GM10248 (cell line): Measurements from ENCODE around the gene USP50.

Source experiments
- CTCF ChIA-PET: fragments of 300-600 bp; sonication (Branson Sonifier 250); formaldehyde crosslinking; extraction: SDS; loops from one replicate; lab custom pipeline; 2021; ENCODE audit warnings: antibody characterized with exemption; lab: Yijun Ruan, JAX
- POLR2A ChIA-PET: fragments of 350-650 bp; sonication (Branson Sonifier 250); formaldehyde crosslinking; extraction: SDS; loops from one replicate; lab custom pipeline; 2020; ENCODE audit warnings: antibody characterized with exemption; lab: Yijun Ruan, JAX
- DNase-seq: peaks from one replicate; pipeline ENCODE4 v3.0.0; 2012; ENCODE audit errors: extremely low spot score
- TF ChIP-seq, protein P1 (sequence below): IDR thresholded peaks from 2 replicates; pipeline ENCODE4 v1.5.1; 2012; ENCODE audit warnings: mild to moderate bottlenecking, low read depth; ENCODE audit errors: extremely low read depth, missing control alignments, control extremely low read depth

Gene USP50

DNA sequence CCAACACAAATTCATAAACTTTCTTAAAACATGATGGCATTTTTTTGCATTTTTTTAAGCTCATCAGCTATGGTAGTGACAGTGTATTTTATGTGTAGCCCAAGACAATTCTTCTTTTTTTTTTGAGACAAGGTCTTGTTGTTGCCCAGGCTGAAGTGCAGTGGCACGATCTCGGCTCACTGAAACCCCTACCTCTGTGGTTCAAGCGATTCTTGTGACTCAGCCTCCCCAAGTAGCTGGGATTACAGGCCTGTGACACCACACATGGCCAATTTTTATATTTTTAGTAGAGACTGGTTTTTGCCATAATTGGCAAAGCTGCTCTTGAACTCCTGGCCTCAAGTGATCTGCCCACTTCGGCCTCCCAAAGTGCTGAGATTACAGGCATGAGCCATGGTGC is 17.3 kb upstream of the USP50 start:
- TF ChIP-seq, protein P1, sequence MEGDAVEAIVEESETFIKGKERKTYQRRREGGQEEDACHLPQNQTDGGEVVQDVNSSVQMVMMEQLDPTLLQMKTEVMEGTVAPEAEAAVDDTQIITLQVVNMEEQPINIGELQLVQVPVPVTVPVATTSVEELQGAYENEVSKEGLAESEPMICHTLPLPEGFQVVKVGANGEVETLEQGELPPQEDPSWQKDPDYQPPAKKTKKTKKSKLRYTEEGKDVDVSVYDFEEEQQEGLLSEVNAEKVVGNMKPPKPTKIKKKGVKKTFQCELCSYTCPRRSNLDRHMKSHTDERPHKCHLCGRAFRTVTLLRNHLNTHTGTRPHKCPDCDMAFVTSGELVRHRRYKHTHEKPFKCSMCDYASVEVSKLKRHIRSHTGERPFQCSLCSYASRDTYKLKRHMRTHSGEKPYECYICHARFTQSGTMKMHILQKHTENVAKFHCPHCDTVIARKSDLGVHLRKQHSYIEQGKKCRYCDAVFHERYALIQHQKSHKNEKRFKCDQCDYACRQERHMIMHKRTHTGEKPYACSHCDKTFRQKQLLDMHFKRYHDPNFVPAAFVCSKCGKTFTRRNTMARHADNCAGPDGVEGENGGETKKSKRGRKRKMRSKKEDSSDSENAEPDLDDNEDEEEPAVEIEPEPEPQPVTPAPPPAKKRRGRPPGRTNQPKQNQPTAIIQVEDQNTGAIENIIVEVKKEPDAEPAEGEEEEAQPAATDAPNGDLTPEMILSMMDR: no peak
- no peak for DNase-seq
- ChIA-PET CTCF (interaction anchor here (1.7 kb wide), 1 partner anchor 12 kb away, joined by 3 read pairs; no protein-coding TSS in a partner anchor), POLR2A (no interaction called here)

DNA sequence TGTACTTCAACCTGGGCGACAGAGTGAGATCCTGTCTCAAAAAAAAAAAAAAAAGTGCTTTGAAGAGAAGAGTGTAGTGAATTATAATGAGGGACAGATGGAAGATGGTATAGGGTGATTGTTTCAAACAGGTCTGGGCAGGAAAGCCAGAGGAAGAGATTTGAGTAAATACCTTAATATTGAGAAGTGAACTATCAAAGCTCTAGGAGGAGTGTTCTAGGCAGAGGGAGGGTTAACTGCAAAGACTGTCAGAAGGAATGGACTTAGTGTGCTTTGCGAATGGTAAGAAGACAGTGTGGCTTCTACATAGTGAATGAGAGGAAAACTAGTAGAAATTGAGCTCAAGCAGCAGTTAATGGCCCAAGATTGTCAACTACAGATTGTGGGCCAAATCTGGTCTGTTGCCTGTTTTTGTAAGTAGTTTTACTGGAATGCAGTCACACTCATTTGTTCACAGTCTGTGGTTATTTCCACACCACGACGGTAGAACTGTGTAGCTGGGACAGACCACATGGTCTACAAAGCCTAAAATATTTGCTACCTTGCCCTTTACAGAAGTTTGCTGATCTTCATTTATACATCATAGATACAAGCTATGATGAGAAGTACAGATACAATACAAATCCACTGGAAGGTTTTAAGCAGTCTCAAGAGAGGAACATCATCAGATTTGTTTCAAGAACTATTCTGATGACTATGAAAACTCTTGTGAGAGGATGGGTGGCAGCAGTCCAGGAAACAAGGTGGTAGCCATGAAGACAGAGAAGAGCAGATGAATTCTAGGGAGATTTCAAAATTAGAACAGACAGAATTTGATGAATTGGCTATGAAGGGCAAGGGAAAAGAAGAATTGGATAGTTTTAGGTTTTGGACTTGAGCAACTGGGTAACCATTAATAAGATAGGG is 16.5 kb upstream of the USP50 start:
- TF ChIP-seq, protein P1: no peak
- ChIA-PET CTCF (interaction anchor here (0.8 to 1.7 kb wide), 2 partner anchors 11 to 47 kb away, joined by 3 read pairs; no protein-coding TSS in a partner anchor), POLR2A (no interaction called here)
- DNase-seq: no peak

DNA sequence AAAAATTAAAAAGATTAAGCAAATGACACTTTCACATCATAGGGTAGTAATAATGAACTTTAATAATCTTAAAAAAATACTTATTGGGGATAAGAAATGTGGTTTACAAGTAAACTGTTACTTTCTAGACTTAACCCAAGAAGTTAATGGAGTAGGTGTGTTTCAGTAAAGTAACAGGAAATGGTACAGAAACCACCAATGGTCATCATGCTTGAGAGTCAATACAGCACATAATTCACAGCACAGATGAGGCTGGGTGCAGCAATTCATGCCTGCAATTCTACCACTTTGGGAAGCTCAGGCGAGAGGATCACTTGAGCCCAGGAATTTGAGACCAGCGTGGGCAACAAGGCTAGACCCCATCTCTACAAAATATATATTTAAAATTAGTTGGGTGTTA is 11.5 kb upstream of the USP50 start:
- POLR2A ChIA-PET: no interaction called here
- peak; percentile 35 for DNase-seq
- TF ChIP-seq, protein P1: no peak
- CTCF ChIA-PET: interaction anchor here (1.2 kb wide), 1 partner anchor 14 kb away, joined by 3 read pairs; no protein-coding TSS in a partner anchor

DNA sequence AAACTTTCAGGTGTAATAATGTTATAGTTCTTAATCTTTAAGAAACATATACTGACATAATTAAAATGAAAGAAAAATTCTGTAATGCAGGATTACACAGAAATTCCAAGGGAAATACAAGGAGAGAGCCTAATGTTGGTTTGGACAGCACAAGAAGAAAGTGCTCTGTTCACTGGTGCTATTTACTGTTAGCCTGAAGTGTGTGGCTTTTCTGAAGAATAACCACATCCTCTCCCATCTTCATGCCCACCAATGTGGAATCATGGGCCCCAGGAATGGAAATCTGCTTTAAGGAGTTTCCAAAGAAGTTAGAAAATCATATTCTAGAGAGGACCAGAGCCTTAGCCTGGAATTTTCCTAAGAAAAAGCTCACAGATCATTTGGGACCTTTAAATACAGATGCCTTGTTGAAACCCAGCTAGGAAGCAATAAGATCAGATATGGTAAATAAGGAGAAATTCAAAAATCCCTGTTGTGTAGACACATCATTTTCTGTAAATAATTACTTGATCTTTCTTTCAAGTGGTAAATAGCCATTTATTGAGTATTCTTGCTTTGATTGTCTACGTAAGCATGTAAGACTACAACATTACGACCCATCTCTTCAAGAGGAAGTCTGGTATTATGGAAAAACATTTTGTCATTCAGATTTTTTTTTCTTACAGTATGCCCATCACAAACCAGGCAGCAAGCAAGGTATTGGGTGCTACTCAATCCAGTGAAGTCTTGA is 10.3 kb upstream of the USP50 start:
- no peak for DNase-seq
- TF ChIP-seq, protein P1: no peak
- ChIA-PET POLR2A (no interaction called here), CTCF (no interaction called here)

DNA sequence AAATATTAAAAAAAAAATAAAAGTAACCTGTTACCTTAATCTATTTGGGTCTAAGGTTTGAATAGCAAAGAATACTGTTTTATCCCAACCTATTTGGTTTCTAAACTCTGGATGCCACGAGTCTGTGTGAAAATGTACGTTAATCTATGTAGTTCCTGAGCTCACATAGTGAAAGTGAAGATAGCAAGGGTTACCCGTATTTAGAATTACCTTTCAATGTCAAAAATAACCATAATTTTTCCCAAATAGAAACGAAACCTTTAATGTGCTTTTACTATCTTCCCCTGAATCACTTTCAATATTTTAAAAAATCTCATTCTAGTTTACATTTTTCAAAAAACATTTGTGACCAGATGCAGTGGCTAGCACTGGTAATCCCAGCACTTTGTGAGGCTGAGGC is 5.8 kb upstream of the USP50 start:
- ChIA-PET CTCF (interaction anchor here (0.9 to 1.4 kb wide), 2 partner anchors 11 to 24 kb away, joined by 3 read pairs; no protein-coding TSS in a partner anchor), POLR2A (interaction anchor here (0.6 kb wide), 1 partner anchor 213 kb away, joined by 3 read pairs; the partner anchor contains the start of gene SPPL2A)
- TF ChIP-seq, protein P1: no peak
- DNase-seq: peak; percentile 46

DNA sequence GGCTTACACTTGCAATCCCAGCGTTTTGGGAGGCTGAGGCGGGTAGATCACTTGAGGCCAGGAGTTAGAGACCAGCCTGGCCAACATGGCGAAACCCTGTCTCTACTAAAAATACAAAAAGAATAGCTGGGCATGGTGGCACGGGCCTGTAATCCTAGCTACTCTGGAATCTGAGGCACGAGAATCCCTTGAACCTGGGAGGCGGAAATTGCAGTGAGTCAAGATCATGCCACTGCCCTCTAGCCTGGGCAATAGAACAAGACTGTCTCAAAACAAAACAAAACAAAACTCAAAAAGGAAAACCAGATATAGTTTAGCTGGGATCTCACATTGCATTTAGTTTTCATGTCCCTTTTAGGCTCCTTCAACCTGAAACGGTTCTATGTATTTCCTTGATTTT is 2.9 kb upstream of the USP50 start:
- POLR2A ChIA-PET: no interaction called here
- DNase-seq: no peak
- TF ChIP-seq, protein P1: no peak
- CTCF ChIA-PET: interaction anchor here (1.0 to 1.4 kb wide), 2 partner anchors 8 to 86 kb away, joined by 4 to 5 read pairs; no protein-coding TSS in a partner anchor
